Hematopoietic multipotent progenitor cell treated with erythropoietin and hydrocortisone succinate and interleukin-3 and kit ligand, for 17 days (in vitro differentiated cells): ENCODE measurements around the gene KLF16.

Experiments
- DNase-seq: peaks from one replicate; pipeline ENCODE4 v3.0.0-alpha.2; 2015; ENCODE audit warnings: low spot score

Gene KLF16

DNA sequence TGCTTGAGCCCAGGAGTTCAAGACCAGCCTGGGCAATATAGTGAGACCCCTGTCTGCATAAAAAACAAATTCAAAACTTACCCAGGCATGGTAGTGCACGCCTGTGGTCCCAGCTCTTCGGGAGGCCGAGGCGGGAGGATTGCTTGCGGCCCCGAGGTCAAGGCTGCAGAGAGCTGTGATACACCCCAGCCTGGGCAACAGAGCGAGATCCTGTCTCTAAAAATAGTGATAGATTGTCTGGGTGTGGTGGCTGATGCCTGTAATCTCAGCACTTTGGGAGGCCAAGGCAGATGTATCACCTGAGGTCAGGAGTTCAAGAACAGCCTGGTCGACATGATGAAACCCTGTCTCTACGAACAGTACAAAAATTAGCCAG, 4.0 kb upstream of the KLF16 start:
- no peak for DNase-seq

DNA sequence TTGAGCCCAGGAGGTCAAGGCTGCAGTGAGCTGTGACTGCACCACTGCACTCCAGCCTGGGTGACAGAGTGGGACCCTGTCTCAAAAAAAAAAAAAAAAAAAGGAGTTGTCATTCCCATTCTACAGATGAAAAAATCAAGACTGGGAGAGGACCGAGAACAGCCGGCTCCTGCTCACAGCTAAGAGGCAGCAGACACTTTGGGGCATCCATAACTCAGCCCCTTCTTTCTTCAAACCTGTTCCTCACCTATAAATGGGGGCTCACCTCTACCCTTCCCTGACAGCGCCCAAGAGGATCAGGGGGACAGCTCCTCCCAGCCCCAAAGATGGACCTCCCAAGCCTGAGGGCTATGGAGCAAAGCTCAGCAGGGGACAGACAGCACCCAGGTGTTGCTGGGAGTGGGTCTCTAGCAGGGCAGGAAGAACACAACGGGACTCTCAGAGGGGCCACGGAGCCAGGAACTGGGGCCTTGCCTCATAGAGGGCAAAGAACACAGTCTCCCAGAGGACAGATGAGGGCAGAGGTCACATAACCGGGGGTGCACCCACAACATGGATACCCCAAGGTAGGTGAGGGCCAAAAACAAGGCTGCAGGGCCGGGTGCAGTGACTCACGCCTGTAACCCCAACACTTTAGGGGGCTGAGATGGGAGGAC, 3.4 kb upstream of the KLF16 start:
- no peak for DNase-seq

DNA sequence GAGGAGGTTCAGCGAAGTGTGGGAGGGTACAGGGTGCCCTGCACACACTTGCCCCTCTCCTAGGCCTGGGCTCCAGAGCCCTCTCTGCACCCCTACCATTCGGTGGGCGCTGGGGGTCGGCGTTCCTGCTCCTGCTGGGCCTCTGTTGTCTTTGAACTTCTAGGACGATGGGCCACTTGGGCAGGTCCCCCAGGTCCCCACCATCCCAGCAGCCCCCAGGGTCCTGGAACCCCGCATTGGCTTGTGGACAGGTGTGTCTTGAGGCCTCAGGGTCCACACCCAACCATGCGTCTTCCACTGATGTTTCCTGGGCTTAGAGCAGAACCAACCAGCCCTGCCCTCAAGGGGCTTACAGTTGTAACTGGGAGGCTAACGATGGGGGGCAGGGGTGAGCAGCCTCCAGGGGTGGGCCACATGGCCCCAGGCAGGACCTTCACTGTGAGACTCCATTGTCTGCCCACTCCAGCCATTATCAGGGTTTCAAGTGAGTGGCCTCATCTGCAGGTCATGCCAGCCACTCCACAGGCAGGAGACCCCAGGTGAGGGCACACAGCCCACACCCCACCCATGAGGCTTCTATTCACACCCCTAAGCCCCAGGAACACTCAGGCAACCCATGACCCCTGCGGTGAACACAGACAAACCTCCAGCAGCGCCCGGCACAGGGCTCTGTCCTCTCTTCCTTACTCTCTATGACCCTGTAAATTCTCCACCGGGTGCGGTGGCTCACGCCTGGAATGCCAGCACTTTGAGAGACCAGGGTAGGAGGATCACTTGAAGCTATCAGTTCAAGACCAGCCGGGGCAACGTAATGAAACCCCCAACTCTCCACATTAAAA, 2.0 kb upstream of the KLF16 start:
- no peak for DNase-seq

DNA sequence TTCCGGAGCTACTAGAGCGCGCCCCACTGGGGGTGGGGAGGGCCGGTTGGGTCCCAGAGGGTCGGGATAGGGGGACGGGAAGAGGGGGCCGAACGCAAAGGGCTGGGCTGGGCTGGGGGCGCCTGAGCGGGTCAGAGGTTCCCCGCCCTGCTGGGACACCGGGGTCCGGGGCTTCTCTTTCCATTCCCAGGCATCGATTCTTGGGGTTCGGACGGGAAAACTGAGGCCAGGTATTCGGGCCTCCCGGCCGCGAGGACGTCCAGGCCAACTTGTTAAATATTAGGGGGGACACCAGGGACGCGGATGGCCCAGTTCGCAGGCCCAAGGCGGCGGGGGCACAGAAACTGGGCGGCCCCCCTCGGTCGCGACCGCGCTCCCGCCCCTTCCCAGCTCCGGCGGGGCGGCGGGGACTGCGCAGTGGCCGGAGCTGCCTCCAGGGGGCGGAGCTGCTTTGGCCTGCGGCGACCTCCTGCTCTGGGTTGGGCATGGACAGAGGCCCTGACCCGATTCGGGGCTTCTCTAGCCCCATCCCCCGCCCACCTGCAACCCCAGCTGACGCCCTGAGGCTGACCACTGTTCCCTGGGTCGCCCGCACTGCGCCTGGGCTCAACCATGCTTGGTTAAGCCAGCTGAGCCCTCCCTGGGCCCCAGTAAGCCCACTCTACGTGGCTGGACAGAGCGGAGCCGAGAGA, 1.2 kb upstream of the KLF16 start:
- DNase-seq, result peak; percentile 61

DNA sequence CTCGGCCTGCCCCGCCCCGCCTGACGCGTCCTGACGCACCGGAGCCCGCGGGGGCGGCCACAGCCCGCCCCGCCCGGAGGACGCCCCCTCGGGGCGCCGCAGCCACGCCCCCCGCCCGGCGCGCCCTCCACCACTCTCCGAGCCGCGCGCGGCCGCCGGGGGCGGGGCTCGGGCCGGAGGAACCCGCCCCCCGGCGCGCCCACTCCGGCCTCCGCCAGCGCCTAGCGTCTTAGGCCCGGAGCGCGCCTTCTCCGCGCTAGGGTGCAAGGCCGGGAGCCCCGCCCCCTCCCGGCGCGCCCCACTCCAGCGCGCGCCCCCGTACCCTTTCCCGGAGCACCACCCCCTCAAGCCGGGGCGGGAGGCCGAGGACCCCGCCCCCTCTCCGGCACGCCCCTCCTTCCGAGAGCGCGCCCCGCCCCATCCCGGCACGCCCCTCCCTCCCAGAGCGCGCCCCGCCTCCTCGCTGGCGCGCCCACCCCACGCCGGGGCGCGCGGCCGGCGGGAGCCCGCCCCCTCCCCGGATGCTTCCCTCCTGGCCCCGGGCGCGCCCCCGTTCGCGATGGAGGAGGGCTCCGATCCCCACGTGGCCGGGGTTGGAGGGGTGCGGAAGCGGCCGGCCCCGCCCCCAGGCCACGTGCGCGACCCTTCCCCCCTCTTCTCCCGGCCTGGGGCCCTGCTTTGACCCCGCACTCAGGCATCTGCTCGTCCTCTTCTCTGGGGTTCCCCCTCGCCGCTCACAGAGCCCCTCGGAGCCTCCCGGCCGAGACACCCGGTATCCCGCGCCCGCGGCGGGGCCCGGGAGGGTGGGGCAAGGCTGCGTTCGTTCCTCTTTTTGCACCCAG, 480 bp upstream of the KLF16 start:
- DNase-seq, result peak; percentile 86

DNA sequence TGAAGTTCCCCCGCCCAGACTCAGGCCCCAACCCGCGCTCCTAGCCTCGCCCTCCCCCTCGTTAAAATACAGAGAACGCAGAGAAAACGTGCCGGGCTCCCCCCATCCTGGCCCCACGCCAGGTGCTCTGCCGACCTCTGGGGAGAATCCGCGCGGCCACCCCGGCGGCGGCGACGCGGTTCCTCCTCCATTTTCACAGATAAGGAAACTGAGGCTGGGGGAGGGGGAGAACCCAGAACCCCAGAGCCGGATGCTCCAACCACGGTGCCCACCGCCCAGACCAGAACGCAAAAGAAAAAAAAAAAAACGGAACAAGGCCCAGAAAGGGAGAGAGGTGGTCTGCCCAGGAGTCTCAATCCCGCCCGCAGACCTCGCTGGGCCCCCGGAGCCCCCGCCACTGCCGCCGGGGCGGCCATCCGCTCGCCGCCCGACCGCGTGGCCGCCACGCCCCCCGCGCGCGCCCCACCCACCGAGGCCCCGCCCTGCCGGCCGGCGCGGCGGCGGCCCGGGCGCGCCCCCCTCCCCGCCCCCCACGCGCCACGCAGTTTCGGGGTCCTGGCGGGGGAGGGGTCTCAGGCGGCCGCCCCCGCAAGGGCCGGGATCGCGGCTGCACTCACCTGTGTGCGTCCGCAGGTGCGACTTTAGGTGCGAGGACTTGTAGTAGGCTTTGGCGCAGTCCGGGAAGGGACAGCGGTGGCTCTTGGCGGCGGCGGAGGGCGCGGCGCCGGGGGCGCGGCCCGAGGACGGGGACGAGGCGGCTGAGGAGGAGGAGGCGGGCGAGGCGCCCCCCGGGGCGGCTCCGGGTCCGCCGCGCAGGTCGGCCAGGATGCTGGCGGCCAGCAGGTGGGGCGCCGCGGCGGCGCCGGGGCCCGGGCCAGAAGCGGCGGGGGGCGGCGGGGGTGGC, 703 bp downstream of the KLF16 start:
- peak; percentile 61 for DNase-seq

DNA sequence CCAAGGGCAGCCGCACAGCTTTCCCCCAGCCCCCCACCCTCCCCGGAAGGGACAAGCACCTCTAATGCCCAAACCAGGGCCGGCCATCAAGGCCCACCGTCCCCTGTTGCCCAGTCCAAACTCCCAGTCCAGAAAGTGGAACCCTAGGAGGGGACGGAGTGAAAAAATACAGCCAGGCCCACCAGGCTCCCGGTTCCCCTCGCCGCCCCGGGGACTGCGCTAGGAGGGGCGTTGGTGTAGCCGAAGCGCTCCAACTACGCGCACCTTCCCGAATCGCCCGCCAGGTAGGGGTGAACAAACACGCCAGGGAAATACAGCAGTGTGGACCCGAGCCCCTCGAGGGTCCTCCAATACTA, 1.3 kb downstream of the KLF16 start:
- DNase-seq, result no peak

DNA sequence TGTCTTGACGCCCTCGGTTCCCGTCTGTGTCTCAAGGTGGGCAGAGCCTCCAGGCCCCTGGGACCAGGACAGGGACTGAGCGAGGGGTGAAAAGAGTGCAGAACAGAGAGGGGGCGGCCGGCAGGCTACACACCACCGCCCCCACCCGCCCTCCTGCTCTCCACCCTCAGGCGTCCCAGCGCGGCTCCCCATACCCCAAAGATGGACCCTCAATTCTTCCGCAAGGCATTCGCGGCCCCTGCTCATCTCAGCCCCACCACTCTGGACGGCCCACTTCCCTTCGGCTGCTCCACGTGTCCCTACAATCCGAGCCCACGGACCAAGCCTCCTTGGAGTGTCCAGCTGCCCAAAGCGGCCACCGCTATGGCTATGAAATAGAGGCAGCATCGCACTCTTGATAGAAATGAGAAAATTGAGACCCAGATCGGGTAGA, 1.8 kb downstream of the KLF16 start:
- DNase-seq, result no peak

DNA sequence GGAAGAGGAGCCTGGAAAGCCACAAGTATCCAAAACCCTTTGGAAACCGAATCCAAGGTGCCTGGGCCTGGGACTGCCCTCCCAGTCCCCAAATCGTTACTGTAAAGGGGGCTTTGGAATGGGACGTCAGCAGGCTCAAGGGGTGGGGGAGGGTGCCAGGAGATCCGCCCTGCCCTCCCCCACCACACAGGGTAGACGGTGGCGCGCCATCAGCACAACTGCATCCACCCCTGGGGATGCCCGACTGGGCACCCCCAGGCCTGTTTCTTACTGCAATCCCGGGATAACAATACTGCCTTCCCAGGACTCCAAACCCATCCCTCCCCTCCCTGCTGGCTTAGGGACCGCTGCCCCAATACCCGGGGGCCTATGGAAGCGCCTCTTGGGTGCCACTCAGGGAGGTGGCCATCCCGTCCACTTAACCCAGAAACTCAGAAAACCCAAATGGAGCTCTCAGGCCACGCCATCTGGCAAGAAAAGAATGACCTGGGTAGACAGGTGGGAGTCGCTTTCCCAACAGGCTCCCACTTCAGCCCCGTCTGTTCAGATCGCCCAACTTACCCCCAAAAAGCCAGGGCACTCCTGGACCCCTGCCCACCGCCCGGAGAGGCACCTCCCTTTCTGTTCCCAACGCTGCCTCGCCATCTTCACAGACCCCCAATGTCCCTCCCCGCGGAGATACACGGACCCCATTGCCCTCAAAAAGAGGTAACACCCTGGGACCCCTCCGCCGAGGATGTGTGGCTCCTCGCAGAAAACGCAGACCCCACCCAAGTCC, 2.4 kb downstream of the KLF16 start:
- DNase-seq, result no peak

DNA sequence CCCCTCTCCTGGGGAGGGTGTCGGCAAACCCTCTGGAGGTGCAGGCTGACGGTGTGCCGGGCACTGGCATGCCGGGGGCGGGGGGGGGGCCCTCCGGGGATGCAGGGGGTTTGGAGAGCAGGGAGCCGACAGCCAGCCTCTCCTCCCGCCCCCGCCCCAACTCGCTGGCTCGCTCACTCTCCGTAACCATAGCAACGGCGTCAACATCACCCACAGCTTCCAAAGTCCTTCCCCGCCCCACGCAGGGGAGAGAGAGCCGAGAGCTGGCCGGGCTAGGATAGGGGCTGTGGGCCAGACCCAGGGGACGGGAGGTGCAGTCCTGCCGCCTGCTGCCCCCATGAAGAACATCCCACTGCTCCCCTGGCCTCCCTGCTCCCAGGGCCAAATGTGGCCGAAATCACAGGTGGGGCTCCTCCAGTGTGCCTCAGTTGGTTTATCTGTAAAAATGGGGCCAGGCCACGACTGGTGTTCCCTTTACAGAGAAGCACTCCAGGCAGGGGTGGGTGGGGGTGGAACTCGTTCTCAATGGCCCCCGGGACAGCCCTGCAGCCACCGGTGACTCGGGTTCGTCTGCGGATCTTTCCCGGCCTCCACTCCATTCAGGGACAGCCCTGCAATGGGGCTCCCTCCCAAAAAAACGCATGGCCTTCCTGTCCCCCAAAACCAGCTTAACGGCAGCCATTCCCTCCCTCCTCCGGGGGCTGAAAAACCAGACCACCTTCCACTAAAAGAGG, 3.2 kb downstream of the KLF16 start:
- peak; percentile 64 for DNase-seq

DNA sequence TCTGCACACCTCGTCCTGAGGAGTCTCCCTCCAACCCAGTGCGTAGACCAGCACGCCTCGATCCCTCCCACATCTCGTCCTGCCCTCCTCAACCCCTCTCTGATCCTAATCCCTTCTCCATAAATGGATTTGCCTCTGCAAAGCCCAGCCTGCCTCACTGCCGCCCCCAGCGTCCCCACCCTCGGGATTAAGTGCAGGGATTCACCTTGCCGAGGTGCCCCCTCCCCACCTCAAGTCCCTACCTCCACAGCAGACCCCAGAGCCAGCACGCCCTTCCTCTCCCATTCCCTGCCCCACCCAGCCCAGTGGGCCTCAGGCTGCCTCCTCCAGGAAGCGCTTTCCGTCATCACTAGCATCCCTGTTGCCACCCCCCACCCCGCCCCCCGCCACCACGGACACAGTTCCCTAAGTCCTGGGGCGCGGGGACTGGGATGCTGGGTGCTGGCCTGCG, 4.0 kb downstream of the KLF16 start:
- DNase-seq, result no peak

DNA sequence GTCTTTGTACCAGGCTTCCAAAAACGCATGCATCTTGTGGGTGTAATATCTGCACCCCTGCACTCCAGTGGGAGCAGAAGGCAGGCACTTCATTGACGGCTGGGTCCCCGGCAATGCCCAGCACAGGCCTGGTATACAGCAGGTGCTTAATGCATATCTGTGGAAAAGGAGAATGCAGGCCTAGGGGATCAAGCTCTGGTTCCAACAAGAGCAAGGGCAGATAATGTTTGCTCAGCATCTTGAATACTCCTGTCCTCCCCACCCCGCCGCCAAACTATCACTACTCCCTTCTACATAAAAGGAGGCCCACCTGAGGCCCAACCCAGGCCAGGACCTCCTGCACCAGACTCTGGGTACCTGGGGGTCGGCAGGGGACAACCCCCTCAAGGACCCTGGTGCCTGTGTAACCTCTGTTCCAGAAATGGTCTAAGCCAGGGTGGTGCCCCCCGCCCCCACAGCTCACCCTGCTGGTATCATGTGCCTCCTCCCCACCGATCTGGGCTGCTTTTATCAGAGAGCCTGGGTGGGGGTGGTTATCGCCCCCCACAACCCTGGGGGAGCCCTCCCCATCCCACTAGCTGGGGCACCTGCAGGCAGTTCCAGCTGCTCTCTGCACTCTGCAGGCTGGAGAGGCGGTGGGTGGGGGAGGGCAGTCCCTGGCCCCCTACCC, 4.8 kb downstream of the KLF16 start:
- DNase-seq, result peak; percentile 42

DNA sequence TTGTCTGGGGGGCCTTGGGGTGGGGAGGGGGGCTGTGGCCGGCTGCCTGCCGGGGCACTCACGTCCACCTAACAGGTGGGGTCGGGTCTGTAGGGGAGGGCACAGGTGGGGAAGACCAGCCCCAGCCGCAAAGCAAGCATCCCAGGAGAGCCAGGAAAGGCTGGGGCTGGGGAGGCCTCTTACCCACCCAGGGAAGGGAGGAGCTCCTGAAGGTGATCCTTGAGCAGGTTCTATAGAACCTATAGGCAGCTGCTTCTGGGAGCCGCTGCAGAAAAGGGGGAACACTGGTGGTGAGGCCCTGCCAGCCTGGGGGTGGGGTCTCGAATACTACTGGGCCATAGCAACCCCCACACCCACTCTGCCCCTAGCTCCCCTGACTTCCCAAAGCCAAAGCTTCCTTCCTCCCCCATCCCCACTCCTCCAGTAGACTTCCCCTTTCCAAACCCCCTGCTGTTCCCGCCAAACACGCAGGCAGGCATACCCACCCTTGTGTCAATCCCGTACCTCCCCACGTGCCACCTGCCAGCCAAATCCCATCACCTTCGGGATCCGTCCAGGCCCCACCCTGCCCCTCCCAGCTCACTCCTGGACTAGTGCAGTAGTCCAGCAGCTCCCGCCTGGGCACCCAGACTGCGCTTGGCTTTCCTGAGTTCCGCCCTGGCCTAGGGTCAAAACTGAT, 5.6 kb downstream of the KLF16 start:
- no peak for DNase-seq

DNA sequence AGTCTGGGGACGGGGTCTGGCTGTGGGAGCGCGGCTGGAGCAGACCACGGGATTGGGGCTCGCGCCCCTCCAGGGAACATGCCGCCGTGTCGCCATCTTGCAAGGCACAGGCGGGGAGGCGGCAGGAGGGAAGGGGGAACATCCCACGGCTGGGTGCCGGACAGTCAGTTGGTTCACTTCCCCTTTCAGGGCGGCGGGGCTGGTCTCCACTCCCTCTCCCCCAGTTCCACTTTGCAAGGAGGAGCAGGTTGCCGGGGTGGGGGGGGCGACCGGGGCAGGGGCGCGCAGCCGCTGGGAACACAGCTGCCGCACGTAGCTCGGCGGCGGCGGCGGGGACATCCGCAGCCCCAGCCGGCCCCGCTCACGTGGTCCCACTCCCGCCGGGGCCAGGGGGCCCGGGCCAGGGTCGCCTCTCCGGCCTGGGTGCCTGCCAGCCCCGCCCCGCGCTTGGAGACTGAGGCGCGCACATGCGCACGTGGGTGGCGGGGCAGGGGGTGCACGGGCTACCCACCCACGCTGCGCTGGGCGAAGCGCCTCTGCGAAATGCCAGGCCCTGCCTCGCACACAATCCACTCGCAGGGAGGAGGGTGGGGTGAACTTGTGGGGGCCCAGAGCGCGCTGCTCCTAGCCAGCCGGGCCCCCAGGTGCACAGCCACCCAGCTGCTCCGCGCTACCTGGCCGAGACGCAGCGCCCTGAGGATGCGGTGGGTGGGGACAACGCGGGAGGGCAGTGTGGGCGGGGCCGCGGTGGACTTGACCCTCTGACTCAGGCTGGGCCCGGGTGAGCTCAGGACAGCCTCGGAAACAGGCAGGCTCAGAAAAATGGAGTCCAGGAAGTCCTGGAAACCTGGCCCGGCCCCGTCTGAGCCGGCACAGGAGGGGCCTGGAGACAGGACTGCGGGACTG, 6.4 kb downstream of the KLF16 start:
- peak; percentile 72 for DNase-seq

DNA sequence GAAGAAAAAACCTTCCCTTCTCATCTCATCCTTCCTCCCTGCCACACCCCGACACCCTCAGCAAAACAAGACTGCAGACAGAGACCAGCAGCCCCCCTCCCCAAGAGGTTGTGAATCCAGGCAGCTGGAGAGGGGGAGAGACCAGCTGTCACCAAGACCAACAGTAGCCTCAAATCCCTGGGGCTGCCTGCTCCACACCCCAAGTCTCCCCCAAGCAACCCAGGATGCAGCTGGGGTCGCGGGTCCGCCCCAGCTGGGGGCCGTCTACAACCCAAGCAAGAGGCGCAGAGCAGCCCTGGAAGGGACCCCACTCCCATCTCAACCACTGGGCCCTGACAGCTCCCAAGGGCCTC, 7.1 kb downstream of the KLF16 start:
- DNase-seq, result no peak

DNA sequence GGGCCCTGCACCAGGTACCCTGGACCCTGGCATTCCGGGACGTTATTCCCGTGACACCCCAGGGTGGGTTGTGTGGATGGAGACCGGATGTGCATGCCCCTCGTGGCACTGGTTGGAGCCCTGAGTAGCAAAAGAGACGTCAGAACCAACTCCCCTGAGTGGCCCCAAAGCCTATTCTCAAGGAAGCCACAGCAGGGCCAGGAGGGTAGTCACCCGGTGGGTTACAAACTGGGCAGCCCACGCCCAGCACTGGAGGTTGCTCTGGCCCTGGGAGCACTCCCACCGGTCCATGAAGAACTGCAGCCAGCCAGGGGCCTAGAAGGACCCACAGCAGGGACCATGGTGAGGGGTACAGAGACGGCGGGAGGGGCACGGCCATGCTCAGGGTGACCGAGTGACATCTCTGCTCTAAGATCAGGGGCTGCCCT, 7.5 kb downstream of the KLF16 start:
- no peak for DNase-seq

DNA sequence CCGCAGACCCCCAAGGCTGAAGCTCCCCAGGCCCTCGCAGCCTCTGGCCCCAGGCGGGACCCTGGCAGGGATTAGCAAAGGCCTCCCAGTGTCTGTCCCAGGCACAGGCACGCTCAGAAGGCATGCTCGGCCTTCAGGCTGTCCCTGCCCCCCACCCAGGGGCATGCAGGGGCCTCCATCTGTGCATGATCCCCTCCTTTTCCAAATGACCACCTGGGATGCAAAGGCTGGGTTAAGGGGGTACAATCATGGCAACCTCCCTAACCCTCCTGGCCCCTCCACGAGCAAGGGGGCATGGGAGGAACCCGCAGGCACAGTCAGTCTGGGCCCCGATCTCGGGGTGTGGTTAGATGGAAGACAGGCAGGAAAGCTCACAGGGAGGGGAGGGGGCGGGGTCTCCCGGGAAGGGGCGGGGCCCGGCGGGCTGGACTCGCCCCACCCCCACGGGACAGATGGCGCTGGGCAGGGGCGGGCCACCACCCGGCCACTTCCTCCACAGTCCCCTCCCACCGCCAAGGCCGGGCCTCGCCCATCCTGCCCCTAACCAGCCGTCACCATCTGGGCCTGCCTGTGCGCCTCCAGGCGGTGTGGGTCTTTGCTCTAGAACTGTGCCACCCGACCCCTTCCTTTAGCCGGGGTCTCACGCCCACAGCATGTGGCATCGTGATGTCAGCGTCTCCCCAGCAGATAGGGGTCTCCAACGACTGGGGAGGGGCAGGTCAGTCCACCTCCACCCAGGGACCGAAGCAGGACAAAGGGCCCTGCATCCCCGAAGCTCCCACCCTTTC, 8.1 kb downstream of the KLF16 start:
- peak; percentile 93 for DNase-seq
